ENCODE data around the gene MED25. TPM values are rescaled to one million over a fixed set of nuclear protein-coding genes. Genes with fewer than 3 reads are reported as not detected.

Gene MED25
- total and polyA plus RNA-seq, 2 experiments from 2014 or later: 29.6 to 83.9 TPM

- H4K20me1 ChIP-seq (ENCODE audit: insufficient read depth, poor library complexity, severe bottlenecking): no peaks in the 10 kb centered on the region
- H3K9me3 ChIP-seq (ENCODE audit: low read depth): no peaks in the 10 kb centered on the region
- DNase-seq (ENCODE audit: low spot score): no peak
- no peaks in the 10 kb centered on the region for H3K9me2 ChIP-seq (replicated peaks; ENCODE audit: insufficient read depth)
- no peak for TF ChIP-seq EZH2 (IDR thresholded peaks at IDR 0.05; ENCODE audit: borderline replicate concordance)
- no peak overlapping the region for H3K4me2 ChIP-seq
- no peaks in the 10 kb centered on the region for H3K36me3 ChIP-seq (replicated peaks; ENCODE audit: insufficient read depth, low read depth)
- H3K4me3 ChIP-seq: no peak overlapping the region
- no peaks in the 10 kb centered on the region for H3K27me3 ChIP-seq
- H3K79me2 ChIP-seq: peaks cover 5% of the 10 kb centered on the region
- H3K4me1 ChIP-seq (ENCODE audit: insufficient read depth): no peaks in the 10 kb centered on the region
- H2AFZ ChIP-seq: no peak overlapping the region
- WGBS (ENCODE audit: low lambda C conversion rate, missing lambda C conversion rate): 94% methylated on average over 8 of the region's 26 CpGs
- no peak overlapping the region for H3K27ac ChIP-seq
Observed at GRCh38 chr19:49791776-49792445, 26.2 kb upstream of the MED25 start.

GRCh38 chr19:49792829-49793560 is 25.1 kb upstream of the MED25 start:
- WGBS (ENCODE audit: low lambda C conversion rate, missing lambda C conversion rate): 95% methylated on average over 22 of the region's 22 CpGs
- no peaks in the 10 kb centered on the region for H3K9me3 ChIP-seq (ENCODE audit: low read depth)
- no peaks in the 10 kb centered on the region for H3K36me3 ChIP-seq (replicated peaks; ENCODE audit: insufficient read depth, low read depth)
- no peak overlapping the region for H3K27ac ChIP-seq
- no peak for TF ChIP-seq EZH2phosphoT487 (IDR thresholded peaks at IDR 0.05; ENCODE audit: low read depth, severe bottlenecking, unreplicated experiment)
- TF ChIP-seq EZH2 (IDR thresholded peaks at IDR 0.05; ENCODE audit: borderline replicate concordance): no peak
- no peak for TF ChIP-seq CTCF (IDR thresholded peaks at IDR 0.05; ENCODE audit: poor library complexity)
- H4K20me1 ChIP-seq (ENCODE audit: insufficient read depth, poor library complexity, severe bottlenecking): no peaks in the 10 kb centered on the region
- H3K4me1 ChIP-seq (ENCODE audit: insufficient read depth): no peaks in the 10 kb centered on the region
- DNase-seq (ENCODE audit: low spot score): no peak
- peaks cover 5% of the 10 kb centered on the region for H3K79me2 ChIP-seq
- H3K9me2 ChIP-seq (replicated peaks; ENCODE audit: insufficient read depth): no peaks in the 10 kb centered on the region
- H3K4me2 ChIP-seq: no peak overlapping the region
- H2AFZ ChIP-seq: no peak overlapping the region
- H3K4me3 ChIP-seq: no peak overlapping the region
- no peaks in the 10 kb centered on the region for H3K27me3 ChIP-seq

- H4K20me1 ChIP-seq (ENCODE audit: insufficient read depth, poor library complexity, severe bottlenecking): no peaks in the 10 kb centered on the region
- no peak overlapping the region for H2AFZ ChIP-seq
- H3K27me3 ChIP-seq: no peaks in the 10 kb centered on the region
- H3K4me2 ChIP-seq: no peak overlapping the region
- peaks cover 5% of the 10 kb centered on the region for H3K79me2 ChIP-seq
- H3K27ac ChIP-seq: no peak overlapping the region
- H3K4me1 ChIP-seq (ENCODE audit: insufficient read depth): no peaks in the 10 kb centered on the region
- WGBS (ENCODE audit: low lambda C conversion rate, missing lambda C conversion rate): 92% methylated on average over 6 of the region's 6 CpGs
- H3K4me3 ChIP-seq: no peak overlapping the region
- no peak for DNase-seq (ENCODE audit: low spot score)
- no peaks in the 10 kb centered on the region for H3K9me2 ChIP-seq (replicated peaks; ENCODE audit: insufficient read depth)
- no peaks in the 10 kb centered on the region for H3K9me3 ChIP-seq (ENCODE audit: low read depth)
- H3K36me3 ChIP-seq (replicated peaks; ENCODE audit: insufficient read depth, low read depth): no peaks in the 10 kb centered on the region
- TF ChIP-seq EZH2 (IDR thresholded peaks at IDR 0.05; ENCODE audit: borderline replicate concordance) (no peak), EZH2phosphoT487 (IDR thresholded peaks at IDR 0.05; ENCODE audit: low read depth, severe bottlenecking, unreplicated experiment) (no peak), CTCF (IDR thresholded peaks at IDR 0.05; ENCODE audit: poor library complexity) (no peak)
Observed at GRCh38 chr19:49793561-49793840, 24.6 kb upstream of the MED25 start.

GRCh38 chr19:49795615-49796014 is 22.5 kb upstream of the MED25 start:
- H3K9me3 ChIP-seq (ENCODE audit: low read depth): no peaks in the 10 kb centered on the region
- H2AFZ ChIP-seq: no peak overlapping the region
- DNase-seq (ENCODE audit: low spot score): no peak
- no peak overlapping the region for H3K4me3 ChIP-seq
- no peaks in the 10 kb centered on the region for H3K36me3 ChIP-seq (replicated peaks; ENCODE audit: insufficient read depth, low read depth)
- no peaks in the 10 kb centered on the region for H3K27me3 ChIP-seq
- no peaks in the 10 kb centered on the region for H3K9me2 ChIP-seq (replicated peaks; ENCODE audit: insufficient read depth)
- TF ChIP-seq EZH2phosphoT487 (IDR thresholded peaks at IDR 0.05; ENCODE audit: low read depth, severe bottlenecking, unreplicated experiment): no peak
- no peak for TF ChIP-seq CTCF (IDR thresholded peaks at IDR 0.05; ENCODE audit: poor library complexity)
- no peak for TF ChIP-seq EZH2 (IDR thresholded peaks at IDR 0.05; ENCODE audit: borderline replicate concordance)
- WGBS (ENCODE audit: low lambda C conversion rate, missing lambda C conversion rate): 97% methylated on average over 19 of the region's 20 CpGs
- no peaks in the 10 kb centered on the region for H4K20me1 ChIP-seq (ENCODE audit: insufficient read depth, poor library complexity, severe bottlenecking)
- no peak overlapping the region for H3K27ac ChIP-seq
- H3K4me1 ChIP-seq (ENCODE audit: insufficient read depth): no peaks in the 10 kb centered on the region
- H3K4me2 ChIP-seq: no peak overlapping the region
- H3K79me2 ChIP-seq: no peaks in the 10 kb centered on the region

All from hepatocyte (in vitro differentiated cells).